Measurements from ENCODE around the gene CLDND1. TPM values are rescaled to one million over a fixed set of nuclear protein-coding genes. Genes with fewer than 3 reads are reported as not detected.

CLDND1 gene
- total RNA-seq (2022; extraction: Qiagen RNA extraction) = 45.0 to 66.3 TPM (median 55.8 TPM) in 5 replicates

GRCh38 chr3:98522544-98523281 lies at the start of gene CLDND1:
TSS of gene CLDND1 (minus strand) at chr3:98522902. CDS start at chr3:98521424, 1,478 bp downstream.

DNA sequence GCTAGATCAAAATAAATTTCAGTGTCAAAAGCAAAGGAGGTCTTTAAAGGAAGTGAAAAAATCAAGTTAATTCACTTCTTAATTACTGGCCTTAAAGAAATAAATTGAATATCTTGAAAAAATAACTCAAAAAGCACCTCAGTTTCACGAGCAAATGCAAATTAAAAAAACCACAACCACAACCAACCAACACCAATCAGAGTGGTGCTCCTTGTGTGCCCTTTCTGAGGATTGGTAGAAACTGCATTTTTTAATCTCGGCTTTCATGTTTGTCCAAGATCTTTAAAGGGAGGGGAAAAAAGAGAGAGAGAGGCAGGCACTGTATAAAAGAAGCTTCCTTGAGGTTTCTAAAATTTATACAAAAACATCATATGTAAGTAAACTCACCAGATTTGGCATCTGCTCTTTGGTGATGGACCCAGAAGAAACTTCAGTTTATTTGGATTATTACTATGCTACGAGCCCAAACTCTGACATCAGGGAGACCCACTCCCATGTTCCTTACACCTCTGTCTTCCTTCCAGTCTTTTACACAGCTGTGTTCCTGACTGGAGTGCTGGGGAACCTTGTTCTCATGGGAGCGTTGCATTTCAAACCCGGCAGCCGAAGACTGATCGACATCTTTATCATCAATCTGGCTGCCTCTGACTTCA lies 9.0 kb upstream of the CLDND1 start, which contains the start of gene GPR15:
Gene GPR15, plus strand, starts transcription at position 357 of the 653 bp plus-strand sequence. Its CDS starts 56 bp downstream, at position 413.

GRCh38 chr3:98497381-98497780 lies 25.3 kb downstream of the CLDND1 start, which contains the start of gene OR5K2:
TSS of gene OR5K2 (plus strand) at chr3:98497681. CDS start at chr3:98497681, 0 bp downstream.

Other genes with a start within 250 kb of the CLDND1 start
- gene OR5H2, start 240.4 kb downstream of the CLDND1 start, total RNA-seq (2022; extraction: Qiagen RNA extraction) = not detected in 5 replicates
- not detected in 5 replicates for gene OR5K4, start 169.0 kb downstream of the CLDND1 start, total RNA-seq (2022; extraction: Qiagen RNA extraction)
- not detected in 5 replicates for gene OR5K3, start 132.2 kb downstream of the CLDND1 start, total RNA-seq (2022; extraction: Qiagen RNA extraction)
- not detected in 5 replicates for gene OR5K1, start 59.7 kb downstream of the CLDND1 start, total RNA-seq (2022; extraction: Qiagen RNA extraction)
- gene OR5K2, start 25.2 kb downstream of the CLDND1 start, total RNA-seq (2022; extraction: Qiagen RNA extraction) = not detected in 5 replicates
- gene GPR15, start 9.1 kb upstream of the CLDND1 start, total RNA-seq (2022; extraction: Qiagen RNA extraction) = not detected in 5 replicates
- 18.7 to 24.5 TPM (median 21.2 TPM) in 5 replicates for gene CPOX, start 70.7 kb upstream of the CLDND1 start, total RNA-seq (2022; extraction: Qiagen RNA extraction)
- gene ST3GAL6, start 240.4 kb upstream of the CLDND1 start, total RNA-seq (2022; extraction: Qiagen RNA extraction) = 0.68 to 1.00 TPM (median 0.86 TPM) in 5 replicates

All from A549 treated with AZD2906 at 1 μM for 4 hours (cell line).